Measurements from ENCODE around the gene GFY.

GFY gene

DNA sequence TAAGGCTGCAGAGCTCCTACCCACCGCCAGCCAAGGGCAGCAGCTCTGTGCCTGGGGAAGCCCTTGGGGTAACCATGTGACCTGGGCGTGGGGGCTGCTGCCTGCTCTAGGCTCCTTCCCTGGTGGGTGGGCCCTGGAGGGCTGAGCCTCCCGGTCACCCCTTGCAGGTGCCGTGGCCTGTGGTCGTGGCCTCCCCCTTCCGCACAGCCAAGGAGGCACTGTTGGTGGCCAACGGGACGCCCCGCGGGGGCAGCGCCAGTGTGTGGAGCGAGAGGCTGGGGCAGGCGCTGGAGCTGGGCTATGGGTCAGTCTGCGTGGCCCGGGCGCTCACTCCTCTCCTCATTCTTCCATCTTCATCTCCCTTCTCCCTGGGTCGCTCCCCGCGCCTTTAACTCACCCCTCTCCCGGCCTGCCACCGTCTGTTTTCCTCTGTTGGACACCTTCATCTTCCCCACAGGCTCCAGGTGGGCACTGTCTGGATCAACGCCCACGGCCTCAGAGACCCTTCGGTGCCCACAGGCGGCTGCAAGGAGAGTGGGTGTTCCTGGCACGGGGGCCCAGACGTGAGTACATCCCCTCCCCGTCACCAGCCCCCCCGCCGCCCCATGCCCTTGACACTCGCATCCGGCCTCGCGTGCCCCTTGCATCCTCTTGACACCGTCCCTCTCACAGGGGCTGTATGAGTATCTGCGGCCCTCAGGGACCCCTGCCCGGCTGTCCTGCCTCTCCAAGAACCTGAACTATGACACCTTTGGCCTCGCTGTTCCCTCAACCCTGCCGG lies 39.0 kb downstream of the GFY start:
- TF ChIP-seq, protein P1, sequence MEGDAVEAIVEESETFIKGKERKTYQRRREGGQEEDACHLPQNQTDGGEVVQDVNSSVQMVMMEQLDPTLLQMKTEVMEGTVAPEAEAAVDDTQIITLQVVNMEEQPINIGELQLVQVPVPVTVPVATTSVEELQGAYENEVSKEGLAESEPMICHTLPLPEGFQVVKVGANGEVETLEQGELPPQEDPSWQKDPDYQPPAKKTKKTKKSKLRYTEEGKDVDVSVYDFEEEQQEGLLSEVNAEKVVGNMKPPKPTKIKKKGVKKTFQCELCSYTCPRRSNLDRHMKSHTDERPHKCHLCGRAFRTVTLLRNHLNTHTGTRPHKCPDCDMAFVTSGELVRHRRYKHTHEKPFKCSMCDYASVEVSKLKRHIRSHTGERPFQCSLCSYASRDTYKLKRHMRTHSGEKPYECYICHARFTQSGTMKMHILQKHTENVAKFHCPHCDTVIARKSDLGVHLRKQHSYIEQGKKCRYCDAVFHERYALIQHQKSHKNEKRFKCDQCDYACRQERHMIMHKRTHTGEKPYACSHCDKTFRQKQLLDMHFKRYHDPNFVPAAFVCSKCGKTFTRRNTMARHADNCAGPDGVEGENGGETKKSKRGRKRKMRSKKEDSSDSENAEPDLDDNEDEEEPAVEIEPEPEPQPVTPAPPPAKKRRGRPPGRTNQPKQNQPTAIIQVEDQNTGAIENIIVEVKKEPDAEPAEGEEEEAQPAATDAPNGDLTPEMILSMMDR (IDR thresholded peaks at IDR 0.05; ENCODE audit: borderline replicate concordance, insufficient read depth, low read depth, low read length), result no peak
- H3K4me3 ChIP-seq (ENCODE audit: low read depth, low read length), result no peak overlapping the region

GRCh38 chr19:49465371-49465770 lies 40.2 kb downstream of the GFY start:
- TF ChIP-seq, protein P1 (IDR thresholded peaks at IDR 0.05; ENCODE audit: borderline replicate concordance, insufficient read depth, low read depth, low read length), result no peak
- no peak overlapping the region for H3K4me3 ChIP-seq (ENCODE audit: low read depth, low read length)

GRCh38 chr19:49468199-49468598 lies 43.0 kb downstream of the GFY start:
- TF ChIP-seq, protein P1 (IDR thresholded peaks at IDR 0.05; ENCODE audit: borderline replicate concordance, insufficient read depth, low read depth, low read length), result no peak
- H3K4me3 ChIP-seq (ENCODE audit: low read depth, low read length), result no peak overlapping the region

- TF ChIP-seq, protein P1 (IDR thresholded peaks at IDR 0.05; ENCODE audit: borderline replicate concordance, insufficient read depth, low read depth, low read length), result no peak
- H3K4me3 ChIP-seq (ENCODE audit: low read depth, low read length), result no peak overlapping the region
Measured at GRCh38 chr19:49468746-49469447, 43.7 kb downstream of the GFY start.

DNA sequence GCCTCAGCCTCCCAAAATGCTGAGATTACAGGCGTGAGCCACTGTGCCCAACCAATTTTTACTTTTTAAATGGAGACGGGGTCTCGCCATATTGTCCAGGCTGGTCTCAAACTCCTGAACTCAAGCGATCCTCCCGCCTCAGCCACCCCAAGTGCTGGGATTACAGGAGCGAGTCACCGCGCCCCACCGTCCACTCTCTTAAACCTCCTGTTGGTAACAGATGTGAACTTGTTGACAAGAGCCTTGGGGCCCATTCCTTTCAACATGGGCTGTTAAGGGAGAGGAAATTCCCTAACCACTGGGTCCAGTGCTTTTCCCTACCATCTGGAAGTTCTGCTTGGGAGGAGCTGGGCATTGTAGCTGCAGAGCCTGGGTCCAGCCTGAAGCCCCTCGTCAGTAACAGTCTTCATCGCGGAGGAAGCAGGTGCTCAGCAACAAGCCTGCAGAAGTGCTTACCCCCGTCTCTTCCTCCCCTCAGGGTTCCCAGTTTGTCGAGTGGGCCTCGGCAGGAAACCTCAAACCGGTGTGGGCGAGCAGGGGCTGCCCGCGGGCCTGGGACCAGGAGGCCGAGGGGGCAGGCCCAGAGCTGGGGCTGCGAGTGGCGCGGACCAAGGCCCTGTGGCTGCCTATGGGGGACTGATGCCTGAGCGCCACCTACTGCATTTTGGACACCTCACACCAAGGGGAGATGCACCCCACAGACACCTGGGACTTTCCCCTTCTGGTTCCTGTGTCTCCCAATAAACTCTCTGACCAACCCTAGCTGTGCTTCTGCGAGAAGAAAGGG lies 44.8 kb downstream of the GFY start:
- TF ChIP-seq, protein P1 (IDR thresholded peaks at IDR 0.05; ENCODE audit: borderline replicate concordance, insufficient read depth, low read depth, low read length), result peak; percentile 83
- no peak overlapping the region for H3K4me3 ChIP-seq (ENCODE audit: low read depth, low read length)

GRCh38 chr19:49470615-49470978 lies 45.4 kb downstream of the GFY start:
- TF ChIP-seq, protein P1 (IDR thresholded peaks at IDR 0.05; ENCODE audit: borderline replicate concordance, insufficient read depth, low read depth, low read length), result no peak
- no peak overlapping the region for H3K4me3 ChIP-seq (ENCODE audit: low read depth, low read length)

Measured in GM12875 (cell line).